ENCODE measurements around the gene ALPG. TPM values are rescaled to one million over a fixed set of nuclear protein-coding genes. Genes with fewer than 3 reads are reported as not detected.
"Not testable (repeated sequence)": the region's sequence is repeated elsewhere in the genome, so short reads cannot be mapped to it uniquely, and the experiment has no call there.

The ALPG gene
- total and polyA plus RNA-seq, 4 donors: not detected

DNA sequence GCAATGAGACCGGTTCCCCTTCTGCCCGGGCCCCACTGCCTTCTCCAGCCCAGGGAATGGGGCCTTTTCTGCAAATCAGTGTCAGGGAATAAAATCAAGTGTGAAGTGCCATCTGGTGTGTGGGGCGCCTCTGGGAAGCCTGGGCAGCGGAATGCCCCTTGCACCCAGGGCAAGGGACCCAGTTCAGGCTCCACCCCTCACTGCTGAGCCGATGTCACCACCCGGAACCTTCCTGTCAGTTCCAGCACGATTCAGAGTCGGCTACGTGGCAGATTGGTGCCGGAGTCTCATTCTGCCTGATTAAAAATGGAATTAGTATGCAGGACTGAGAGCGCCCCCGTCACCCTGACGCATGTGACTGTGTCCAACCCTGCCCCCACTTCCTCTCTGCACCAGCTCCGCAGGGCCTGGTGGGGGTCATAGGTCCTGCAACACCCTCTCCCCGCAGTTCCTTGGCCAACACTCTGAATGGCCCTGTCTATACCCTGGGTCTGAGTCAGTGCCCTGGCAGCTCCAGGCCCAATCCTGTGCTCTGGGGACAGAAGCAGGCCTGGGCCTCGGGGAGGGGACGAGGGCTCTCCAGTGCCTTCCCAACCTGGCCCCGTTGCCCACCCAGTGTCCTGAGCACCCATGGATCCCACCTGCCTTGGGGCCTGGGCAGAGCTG is 41.1 kb downstream of the ALPG start (continued):
- TF ChIP-seq, protein P1, sequence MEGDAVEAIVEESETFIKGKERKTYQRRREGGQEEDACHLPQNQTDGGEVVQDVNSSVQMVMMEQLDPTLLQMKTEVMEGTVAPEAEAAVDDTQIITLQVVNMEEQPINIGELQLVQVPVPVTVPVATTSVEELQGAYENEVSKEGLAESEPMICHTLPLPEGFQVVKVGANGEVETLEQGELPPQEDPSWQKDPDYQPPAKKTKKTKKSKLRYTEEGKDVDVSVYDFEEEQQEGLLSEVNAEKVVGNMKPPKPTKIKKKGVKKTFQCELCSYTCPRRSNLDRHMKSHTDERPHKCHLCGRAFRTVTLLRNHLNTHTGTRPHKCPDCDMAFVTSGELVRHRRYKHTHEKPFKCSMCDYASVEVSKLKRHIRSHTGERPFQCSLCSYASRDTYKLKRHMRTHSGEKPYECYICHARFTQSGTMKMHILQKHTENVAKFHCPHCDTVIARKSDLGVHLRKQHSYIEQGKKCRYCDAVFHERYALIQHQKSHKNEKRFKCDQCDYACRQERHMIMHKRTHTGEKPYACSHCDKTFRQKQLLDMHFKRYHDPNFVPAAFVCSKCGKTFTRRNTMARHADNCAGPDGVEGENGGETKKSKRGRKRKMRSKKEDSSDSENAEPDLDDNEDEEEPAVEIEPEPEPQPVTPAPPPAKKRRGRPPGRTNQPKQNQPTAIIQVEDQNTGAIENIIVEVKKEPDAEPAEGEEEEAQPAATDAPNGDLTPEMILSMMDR (IDR thresholded peaks at IDR 0.05; ENCODE audit: low read depth, low read length, missing input control): no peak
- peak; percentile 56 for TF ChIP-seq NR2F2 (IDR thresholded peaks at IDR 0.05)
- TF ChIP-seq HNF4G (IDR thresholded peaks at IDR 0.05): peak; percentile 93
- TF ChIP-seq, protein P2, sequence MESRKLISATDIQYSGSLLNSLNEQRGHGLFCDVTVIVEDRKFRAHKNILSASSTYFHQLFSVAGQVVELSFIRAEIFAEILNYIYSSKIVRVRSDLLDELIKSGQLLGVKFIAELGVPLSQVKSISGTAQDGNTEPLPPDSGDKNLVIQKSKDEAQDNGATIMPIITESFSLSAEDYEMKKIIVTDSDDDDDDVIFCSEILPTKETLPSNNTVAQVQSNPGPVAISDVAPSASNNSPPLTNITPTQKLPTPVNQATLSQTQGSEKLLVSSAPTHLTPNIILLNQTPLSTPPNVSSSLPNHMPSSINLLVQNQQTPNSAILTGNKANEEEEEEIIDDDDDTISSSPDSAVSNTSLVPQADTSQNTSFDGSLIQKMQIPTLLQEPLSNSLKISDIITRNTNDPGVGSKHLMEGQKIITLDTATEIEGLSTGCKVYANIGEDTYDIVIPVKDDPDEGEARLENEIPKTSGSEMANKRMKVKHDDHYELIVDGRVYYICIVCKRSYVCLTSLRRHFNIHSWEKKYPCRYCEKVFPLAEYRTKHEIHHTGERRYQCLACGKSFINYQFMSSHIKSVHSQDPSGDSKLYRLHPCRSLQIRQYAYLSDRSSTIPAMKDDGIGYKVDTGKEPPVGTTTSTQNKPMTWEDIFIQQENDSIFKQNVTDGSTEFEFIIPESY (IDR thresholded peaks at IDR 0.05): no peak
- TF ChIP-seq HNF4A (conservative IDR thresholded peaks at IDR 0.05): peak; percentile 98 to 99
- TF ChIP-seq, protein P3, sequence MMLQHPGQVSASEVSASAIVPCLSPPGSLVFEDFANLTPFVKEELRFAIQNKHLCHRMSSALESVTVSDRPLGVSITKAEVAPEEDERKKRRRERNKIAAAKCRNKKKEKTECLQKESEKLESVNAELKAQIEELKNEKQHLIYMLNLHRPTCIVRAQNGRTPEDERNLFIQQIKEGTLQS (IDR thresholded peaks at IDR 0.05): no peak
- peak; percentile 96 for TF ChIP-seq SP1 (IDR thresholded peaks at IDR 0.05)
- TF ChIP-seq JUND (IDR thresholded peaks at IDR 0.05): peak in 1 of 2 donors; percentile 61
- no peak for TF ChIP-seq FOXA1 (IDR thresholded peaks at IDR 0.05)
- TF ChIP-seq FOXA2 (IDR thresholded peaks at IDR 0.05): peak; percentile 48

DNA sequence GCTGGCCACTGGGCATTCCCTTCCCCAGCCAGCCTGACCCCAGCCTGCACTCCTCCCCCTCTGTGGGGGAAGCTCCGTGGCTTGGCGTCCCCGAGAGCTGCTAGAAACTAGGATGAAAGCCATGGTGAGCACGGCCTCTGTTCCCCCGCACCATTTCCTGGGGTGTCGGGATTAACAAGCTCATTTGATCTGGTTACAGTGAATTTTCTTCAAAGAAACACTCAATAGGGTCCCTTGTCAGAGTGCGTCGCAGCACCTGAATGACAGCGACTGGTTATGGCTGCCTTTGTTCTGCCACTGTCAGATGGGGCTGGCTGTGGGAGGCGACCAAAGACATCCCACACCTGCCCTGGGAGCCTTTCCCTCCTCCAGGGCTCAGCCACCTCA is 41.7 kb downstream of the ALPG start:
- TF ChIP-seq EGR1 (IDR thresholded peaks at IDR 0.05; ENCODE audit: low read depth in 2 of 2): no peak
- no peak for TF ChIP-seq YY1 (IDR thresholded peaks at IDR 0.05)
- TF ChIP-seq, protein P1 (IDR thresholded peaks at IDR 0.05; ENCODE audit: low read depth, low read length, missing input control): no peak
- TF ChIP-seq TAF1 (conservative IDR thresholded peaks at IDR 0.05): no peak
- no peak for TF ChIP-seq NR2F2 (IDR thresholded peaks at IDR 0.05)
- Histone ChIP-seq H3K9ac (ENCODE audit: low read depth in 1 of 2, low read length in 2 of 2) (peak overlapping the region; percentile 63 to 75), H3K27me3 (ENCODE audit: control insufficient read depth in 4 of 4, insufficient read depth in 4 of 4, low read length in 3 of 4) (no peaks in the 10 kb centered on the region), H3K27ac (ENCODE audit: low read depth in 1 of 2, low read length in 2 of 2) (peak overlapping the region; percentile 97), H3K4me1 (ENCODE audit: control insufficient read depth in 4 of 4, insufficient read depth in 4 of 4, low read length in 3 of 4) (peaks cover 8 to 28% (median 15%) of the 10 kb centered on the region in 4 donors), H3K36me3 (ENCODE audit: control insufficient read depth in 4 of 4, insufficient read depth in 3 of 4, low read depth in 1 of 4, low read length in 3 of 4) (no peaks in the 10 kb centered on the region), H3K9me3 (ENCODE audit: control insufficient read depth in 4 of 4, low read length in 3 of 4) (no peaks in the 10 kb centered on the region), H3K4me3 (ENCODE audit: low read depth in 1 of 3, low read length in 3 of 3) (no peak overlapping the region)
- DNase-seq (ENCODE audit: low spot score): no peak
- 86% methylated on average over 10 of the region's 10 CpGs for WGBS

DNA sequence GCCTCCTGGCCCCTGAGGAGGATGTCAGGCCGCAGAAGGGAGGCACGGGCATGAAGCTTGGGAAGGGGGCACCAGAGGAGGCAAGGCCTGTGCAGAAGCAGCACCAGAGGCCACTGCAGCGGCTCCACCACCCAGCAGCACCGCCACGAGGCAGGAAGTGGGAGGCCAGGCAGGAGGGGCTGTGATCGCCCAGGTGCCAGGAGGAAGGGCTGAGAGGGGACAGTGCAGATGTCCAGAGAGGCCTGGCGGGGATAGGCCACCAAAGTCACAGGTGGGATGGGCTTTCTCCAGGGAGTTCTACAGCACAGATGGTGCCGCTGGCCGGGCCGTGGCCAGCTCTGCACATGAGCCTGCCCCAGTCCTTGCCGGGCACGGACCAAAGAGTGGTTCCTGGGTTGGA is 43.3 kb downstream of the ALPG start:
- Histone ChIP-seq H3K4me3 (ENCODE audit: low read depth in 1 of 3, low read length in 3 of 3) (no peak overlapping the region), H3K4me1 (ENCODE audit: control insufficient read depth in 4 of 4, insufficient read depth in 4 of 4, low read length in 3 of 4) (peaks cover 6 to 18% (median 10%) of the 10 kb centered on the region in 4 donors), H3K9me3 (ENCODE audit: control insufficient read depth in 4 of 4, low read length in 3 of 4) (no peaks in the 10 kb centered on the region), H3K9ac (ENCODE audit: low read depth in 1 of 2, low read length in 2 of 2) (no peak overlapping the region), H3K27ac (ENCODE audit: low read depth in 1 of 2, low read length in 2 of 2) (no peak overlapping the region), H3K36me3 (ENCODE audit: control insufficient read depth in 4 of 4, insufficient read depth in 3 of 4, low read depth in 1 of 4, low read length in 3 of 4) (no peaks in the 10 kb centered on the region), H3K27me3 (ENCODE audit: control insufficient read depth in 4 of 4, insufficient read depth in 4 of 4, low read length in 3 of 4) (no peaks in the 10 kb centered on the region)
- TF ChIP-seq, protein P1 (IDR thresholded peaks at IDR 0.05; ENCODE audit: low read depth, low read length, missing input control): no peak
- no peak for DNase-seq (ENCODE audit: low spot score)
- 74% methylated on average over 12 of the region's 12 CpGs for WGBS

DNA sequence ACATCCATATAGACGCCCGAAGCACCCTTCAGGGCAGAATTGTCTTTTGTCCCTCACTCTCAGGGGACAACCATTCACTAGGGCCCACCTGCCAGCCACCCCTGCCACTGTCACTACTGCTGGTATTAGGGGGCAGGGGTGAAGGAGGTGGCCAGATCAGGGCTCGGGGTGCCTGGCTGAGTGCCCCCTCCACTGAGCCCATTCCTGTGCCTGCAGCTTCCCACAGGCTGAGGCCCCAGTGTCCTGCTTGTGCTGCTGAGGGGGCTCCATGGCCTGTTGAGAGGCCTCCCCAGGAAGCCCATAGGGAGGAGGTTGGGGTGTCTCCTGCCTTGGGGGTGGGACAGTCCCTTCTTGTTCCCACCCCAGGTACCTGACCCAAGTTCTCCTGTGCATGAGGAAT is 45.0 kb downstream of the ALPG start:
- WGBS: 89% methylated on average over 3 of the region's 3 CpGs
- not testable (repeated sequence) for H3K9me3 ChIP-seq (ENCODE audit: control insufficient read depth in 4 of 4, low read length in 3 of 4); H3K36me3 ChIP-seq (ENCODE audit: control insufficient read depth in 4 of 4, insufficient read depth in 3 of 4, low read depth in 1 of 4, low read length in 3 of 4); H3K4me3 ChIP-seq (ENCODE audit: low read depth in 1 of 3, low read length in 3 of 3); H3K27me3 ChIP-seq (ENCODE audit: control insufficient read depth in 4 of 4, insufficient read depth in 4 of 4, low read length in 3 of 4); H3K9ac ChIP-seq (ENCODE audit: low read depth in 1 of 2, low read length in 2 of 2); DNase-seq (ENCODE audit: low spot score); H3K27ac ChIP-seq (ENCODE audit: low read depth in 1 of 2, low read length in 2 of 2)
- H3K4me1 ChIP-seq (ENCODE audit: control insufficient read depth in 4 of 4, insufficient read depth in 4 of 4, low read length in 3 of 4): peaks cover 6 to 14% (median 8%) of the 10 kb centered on the region in 4 donors

All from liver (tissue), 9 donors.